GM06990 (cell line): ENCODE measurements around the gene TMEM165.
"Not testable (repeated sequence)": the region's sequence is repeated elsewhere in the genome, so short reads cannot be mapped to it uniquely, and the experiment has no call there.

Experiments used
- DNase-seq: peaks from one replicate; pipeline ENCODE4 v3.0.0-alpha.2; 2011; ENCODE audit not compliant: insufficient read length; ENCODE audit errors: extremely low read depth
- H3K27me3 ChIP-seq: replicated peaks from 2 replicates; pipeline ENCODE4 v1.6.0; 2011; ENCODE audit warnings: low read length; ENCODE audit not compliant: control insufficient read depth, insufficient read depth
- H3K36me3 ChIP-seq: 2 replicates; pipeline ENCODE4 v1.5.1; 2011; ENCODE audit warnings: low read length; ENCODE audit not compliant: control insufficient read depth, insufficient read depth
- H3K4me3 ChIP-seq: replicated peaks from 2 replicates; pipeline ENCODE4 v1.5.1; 2011; ENCODE audit warnings: low read depth, mild to moderate bottlenecking, control low read depth, low read length
- CTCF ChIP-seq: IDR thresholded peaks from 2 replicates; pipeline ENCODE4 v1.5.1; 2011; ENCODE audit warnings: low read length, control low read depth, mild to moderate bottlenecking, inconsistent platforms; ENCODE audit not compliant: insufficient read depth, poor library complexity, severe bottlenecking

The TMEM165 gene

GRCh38 chr4:55351824-55352223, 43.9 kb upstream of the TMEM165 start:
- TF ChIP-seq CTCF = no peak
- DNase-seq = no peak

GRCh38 chr4:55352726-55353125, 43.0 kb upstream of the TMEM165 start:
- no peak for TF ChIP-seq CTCF
- Histone ChIP-seq H3K4me3 (no peak overlapping the region), H3K36me3 (no peaks in the 10 kb centered on the region), H3K27me3 (no peaks in the 10 kb centered on the region)
- no peak for DNase-seq

More at GRCh38 chr4:55351824-55352223, 43.9 kb upstream of the TMEM165 start:
- Histone ChIP-seq H3K27me3 (no peaks in the 10 kb centered on the region), H3K36me3 (no peaks in the 10 kb centered on the region), H3K4me3 (no peak overlapping the region)

- H3K27me3 ChIP-seq, H3K36me3 ChIP-seq, DNase-seq, H3K4me3 ChIP-seq: not testable (repeated sequence)
Measured at GRCh38 chr4:55353228-55353747, 42.5 kb upstream of the TMEM165 start.

GRCh38 chr4:55354648-55355047, 41.1 kb upstream of the TMEM165 start:
- no peak for TF ChIP-seq CTCF
- H3K4me3 ChIP-seq = no peak overlapping the region
- DNase-seq = no peak
- H3K36me3 ChIP-seq = no peaks in the 10 kb centered on the region
- no peaks in the 10 kb centered on the region for H3K27me3 ChIP-seq

GRCh38 chr4:55355555-55355954, 40.2 kb upstream of the TMEM165 start:
- TF ChIP-seq CTCF = no peak
- H3K27me3 ChIP-seq = no peaks in the 10 kb centered on the region
- DNase-seq = no peak
- H3K36me3 ChIP-seq = no peaks in the 10 kb centered on the region
- H3K4me3 ChIP-seq = no peak overlapping the region

GRCh38 chr4:55356991-55357461, 38.7 kb upstream of the TMEM165 start:
- Histone ChIP-seq H3K27me3 (no peaks in the 10 kb centered on the region), H3K36me3 (no peaks in the 10 kb centered on the region), H3K4me3 (no peak overlapping the region)
- no peak for DNase-seq
- no peak for TF ChIP-seq CTCF
